Measurements from ENCODE around the gene LMAN2L.
A peak's percentile ranks its signal among the peaks of the same experiment; 100 is the strongest.
"Not testable (repeated sequence)": the region's sequence is repeated elsewhere in the genome, so short reads cannot be mapped to it uniquely, and the experiment has no call there.

The LMAN2L gene

DNA sequence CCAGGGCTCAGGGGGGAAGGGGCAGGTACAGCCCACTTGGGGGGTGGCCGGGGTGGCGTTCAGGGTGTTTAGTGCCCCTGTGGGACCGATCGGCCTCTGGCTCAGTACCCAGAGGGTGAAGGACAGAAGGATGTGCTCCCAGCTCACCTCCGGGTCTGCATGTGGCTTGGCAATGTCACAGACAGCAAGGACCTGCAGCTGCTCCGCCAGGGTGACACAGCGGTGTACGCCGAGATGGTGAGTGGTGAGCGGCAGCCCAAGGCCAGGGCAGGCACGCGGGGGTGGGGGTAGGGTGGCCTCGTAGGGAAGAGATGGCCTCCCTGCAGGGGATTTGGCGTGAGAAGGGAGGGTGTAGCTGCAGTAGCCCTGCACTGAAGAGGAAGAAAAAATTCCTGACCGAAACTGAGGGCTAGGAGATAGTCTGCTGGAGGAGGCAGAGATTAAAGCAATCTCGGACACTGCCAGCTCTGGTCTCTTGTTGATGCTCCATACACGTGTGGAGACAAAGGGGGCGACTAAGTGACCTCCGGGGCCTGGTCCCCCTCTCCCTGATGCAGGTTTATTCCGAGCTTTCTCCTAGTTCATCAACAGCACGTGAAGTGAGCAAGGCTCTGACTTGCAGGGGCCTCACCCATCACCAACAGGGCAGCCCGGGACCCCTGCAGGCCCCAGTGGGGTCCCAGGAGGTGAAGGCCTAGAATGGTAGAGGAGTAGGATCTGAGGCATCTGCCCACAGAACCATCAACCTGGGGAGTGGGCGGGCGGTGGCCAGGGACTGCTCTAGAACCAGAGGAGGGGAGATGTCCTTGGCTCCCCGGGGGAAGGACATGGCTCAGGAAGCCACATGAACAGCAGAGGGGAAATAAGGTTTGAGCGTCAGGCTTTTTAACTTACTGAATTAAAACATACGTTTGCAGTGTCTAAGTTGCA lies 51.9 kb downstream of the LMAN2L start:
- no peak for DNase-seq (ENCODE audit: low spot score)

DNA sequence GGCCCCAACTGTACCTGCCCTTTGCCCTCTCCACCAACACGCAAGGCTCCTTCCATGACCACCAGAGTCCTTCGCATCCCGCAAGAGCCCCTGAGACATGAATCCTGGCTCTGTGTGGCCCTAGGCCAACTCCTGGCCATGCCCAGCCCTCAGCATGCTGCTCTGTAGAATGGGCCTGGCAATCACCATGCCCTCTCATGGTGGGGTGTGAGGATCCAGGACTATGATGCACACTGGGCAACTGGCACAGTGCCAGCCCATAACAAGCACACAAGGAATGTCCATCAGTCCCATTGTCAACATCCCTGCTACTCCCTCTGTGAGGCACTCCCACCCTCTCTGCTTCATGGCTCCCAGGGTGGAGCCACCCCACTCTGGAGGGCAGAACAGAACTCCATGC lies 52.6 kb downstream of the LMAN2L start:
- peak; percentile 30 for DNase-seq (ENCODE audit: low spot score)

DNA sequence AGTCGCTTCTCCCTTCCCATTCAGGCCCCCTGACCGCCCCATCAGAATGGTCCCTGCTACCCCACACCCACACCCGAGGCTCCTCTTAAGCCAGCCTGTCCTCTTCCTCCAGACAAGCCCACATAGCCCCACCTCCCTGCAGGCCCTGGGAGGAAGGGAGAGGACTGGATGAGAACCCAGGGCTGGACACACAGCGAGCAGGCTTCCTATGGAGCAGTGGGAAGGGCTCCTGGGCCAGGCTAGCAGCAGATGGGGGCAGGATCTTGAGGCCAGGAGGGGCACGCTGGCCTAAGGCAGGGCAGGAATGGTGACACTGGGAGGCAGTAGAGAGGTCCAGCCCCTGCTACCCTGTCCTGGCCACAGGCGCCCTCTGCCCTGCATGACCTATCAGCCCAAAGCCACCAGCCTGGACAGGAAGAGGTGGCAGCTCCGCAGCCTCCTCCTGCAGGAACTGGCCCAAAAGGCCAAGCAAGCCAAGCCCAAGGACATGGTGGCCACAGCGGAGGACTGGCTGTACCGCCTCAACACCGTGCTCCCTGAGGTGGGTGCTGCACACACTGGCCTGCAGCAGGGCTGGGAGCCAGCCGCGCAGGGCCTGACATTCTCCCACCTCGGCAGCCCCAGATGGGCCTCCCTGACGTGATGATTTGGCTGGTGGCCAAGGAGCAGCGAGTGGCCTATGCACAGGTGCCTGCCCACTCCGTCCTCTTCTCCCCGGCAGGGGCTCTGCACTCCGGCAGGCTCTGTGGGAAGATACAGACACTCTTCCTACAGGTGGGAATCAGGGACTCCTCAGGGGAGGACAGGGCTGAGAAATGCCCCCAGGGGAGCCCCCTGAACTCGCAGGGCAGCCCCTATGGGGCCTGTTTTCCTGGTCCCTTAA lies 54.0 kb downstream of the LMAN2L start:
- DNase-seq (ENCODE audit: low spot score), result peak; percentile 17

DNA sequence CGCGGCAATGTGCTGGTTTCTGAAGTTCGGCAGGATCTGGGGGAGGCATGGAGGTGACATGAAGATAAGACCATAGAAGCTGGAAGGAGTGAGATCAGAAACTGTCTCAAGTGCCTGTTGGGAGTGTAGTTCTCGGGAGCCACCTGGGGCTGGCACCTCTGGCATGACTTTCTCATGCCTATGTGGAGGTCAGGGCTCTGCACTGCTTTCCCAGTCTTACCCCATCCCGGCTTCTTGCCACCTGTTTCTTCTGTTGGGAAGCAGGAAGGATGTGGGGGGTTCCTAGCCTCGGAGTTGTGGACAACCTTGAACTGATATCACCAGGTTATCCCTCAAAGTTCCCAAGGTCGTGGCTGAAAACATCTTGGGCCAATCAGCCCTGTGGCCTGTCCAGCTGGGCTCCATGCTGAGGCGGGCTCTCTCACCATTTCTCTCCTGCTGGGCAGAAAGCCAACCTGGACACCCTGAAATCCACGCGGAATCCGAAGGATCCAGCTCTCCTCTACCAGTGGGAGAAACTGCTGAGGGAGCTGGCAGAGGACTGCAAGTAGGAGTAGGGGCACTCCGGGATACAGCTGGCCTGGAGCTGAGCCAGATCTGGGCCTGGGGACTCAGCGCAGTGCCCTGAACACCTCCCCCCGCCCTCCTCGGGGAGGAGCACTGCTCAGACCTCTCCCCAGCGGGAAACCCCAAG lies 54.8 kb downstream of the LMAN2L start:
- no peak for DNase-seq (ENCODE audit: low spot score)

DNA sequence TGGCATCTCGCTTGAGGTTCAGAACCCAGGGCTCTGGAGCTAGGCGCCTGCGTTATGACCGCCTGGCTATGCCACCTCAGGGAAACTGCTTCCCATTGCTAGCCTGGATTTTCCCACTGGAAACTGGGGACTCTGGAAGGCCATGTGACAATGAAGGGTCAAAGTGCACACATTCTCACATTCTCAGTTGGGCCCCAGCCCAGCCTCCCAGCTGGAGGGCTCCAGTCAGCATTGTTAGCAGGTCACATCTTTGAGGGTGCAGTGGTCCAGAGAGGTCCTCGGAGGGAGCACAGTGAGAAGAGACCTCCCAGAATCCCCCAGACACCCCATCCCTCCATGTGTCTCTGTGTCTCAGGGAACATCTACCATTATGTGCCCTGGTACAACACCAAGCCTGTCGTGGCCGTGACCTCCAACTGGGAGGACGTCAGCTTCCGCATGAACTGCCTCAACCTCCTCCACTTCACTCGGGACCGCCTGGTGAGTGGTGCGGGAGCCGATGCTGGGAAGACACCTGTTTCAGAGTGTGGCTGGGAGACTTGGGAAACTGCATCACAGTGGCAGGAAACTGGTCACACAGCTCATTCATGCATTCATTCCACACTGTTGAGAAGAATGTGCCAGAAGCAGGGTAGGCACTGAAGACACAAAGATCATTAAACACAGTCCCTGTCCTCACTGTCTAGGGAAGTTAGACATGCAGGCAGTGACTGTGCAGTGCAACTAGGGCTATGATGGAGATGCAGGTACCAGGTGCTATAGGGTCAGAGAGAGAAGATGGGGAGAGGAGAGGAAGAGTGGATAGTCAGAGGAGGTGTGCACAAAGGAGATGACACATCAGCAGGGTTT lies 55.7 kb downstream of the LMAN2L start:
- peak; percentile 39 for DNase-seq (ENCODE audit: low spot score)

DNA sequence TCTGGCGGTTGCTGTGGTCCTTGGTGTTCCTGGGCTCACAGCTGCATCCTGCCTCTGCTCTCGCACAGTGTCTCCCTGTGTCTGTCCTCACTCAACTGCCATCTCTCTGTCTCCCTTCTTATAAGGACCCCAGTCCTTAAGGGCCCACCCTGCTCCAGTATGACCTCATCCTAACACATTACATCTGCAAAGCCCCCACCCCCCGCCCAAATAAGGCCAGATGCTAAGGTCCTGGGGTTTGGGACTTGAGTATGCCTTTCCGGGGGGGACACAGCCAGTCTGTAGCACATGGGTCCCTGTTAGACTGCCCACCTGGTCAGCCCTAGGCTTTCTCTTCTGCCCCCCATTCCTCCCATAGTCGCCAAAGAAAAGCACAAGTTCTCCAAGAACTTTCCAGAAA lies 56.6 kb downstream of the LMAN2L start:
- no peak for DNase-seq (ENCODE audit: low spot score)

DNA sequence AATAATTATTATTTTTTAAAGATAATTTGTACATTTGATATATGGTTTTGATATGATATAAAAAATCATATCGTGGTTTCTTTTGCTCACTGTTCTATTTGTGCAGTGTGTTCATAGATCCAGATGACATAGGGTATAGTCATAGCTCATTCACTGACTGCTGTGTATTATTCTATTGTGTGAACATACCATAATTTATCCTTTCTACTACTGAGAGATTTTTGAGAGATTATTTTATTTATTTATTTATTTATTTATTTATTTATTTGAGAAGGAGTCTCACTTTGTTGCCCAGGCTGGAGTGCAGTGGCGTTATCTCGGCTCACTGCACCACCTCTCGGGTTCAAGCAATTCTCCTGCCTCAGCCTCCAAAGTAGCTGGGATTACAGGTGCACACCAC lies 58.3 kb downstream of the LMAN2L start:
- DNase-seq (ENCODE audit: low spot score), result no peak

DNA sequence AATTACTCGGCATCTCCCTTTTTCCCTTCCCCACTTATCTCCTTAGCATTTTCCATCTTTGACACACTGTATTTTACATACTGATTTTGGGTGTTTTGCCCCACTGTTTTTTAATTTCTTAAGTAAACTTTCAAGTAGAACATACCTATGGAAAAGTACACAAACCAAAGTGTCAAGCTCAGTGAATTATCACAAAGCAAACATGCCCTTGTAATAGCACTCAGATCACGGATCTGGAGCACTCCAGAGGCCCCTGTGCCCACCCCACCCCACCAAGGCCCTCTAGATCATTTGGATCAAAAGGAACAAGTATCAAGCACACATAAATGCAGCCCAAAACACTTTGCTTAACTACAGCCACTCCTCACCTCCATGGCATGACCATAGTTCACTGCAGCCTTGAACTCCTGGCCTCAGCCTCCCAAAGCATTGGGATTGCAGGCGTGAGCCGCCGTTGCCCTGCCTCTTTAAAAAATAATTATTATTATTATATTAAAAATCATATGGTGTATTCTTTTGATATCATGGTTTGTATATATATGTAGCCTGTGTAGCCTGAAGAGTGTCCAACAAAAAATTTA lies 59.2 kb downstream of the LMAN2L start:
- no peak for DNase-seq (ENCODE audit: low spot score)

DNA sequence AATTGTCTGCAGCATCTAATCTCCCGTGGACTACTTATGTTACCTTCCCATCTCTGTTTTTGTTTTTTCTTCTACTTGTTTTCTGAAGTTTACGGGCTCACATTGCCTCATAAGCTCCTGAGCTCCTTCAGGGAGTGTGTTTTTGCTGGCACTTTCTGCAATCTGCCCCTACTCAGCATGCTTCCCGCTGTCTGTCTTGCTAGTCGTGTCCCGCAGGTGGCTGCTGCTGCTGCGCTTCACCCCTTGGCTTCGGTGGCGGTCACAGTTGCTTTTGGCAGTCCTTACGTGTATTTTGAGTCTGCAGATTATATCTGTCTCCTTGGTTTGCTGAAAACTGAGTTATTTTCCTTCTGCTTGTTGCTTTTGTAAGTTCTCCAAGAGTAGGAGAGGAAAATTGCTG lies 60.0 kb downstream of the LMAN2L start:
- no peak for DNase-seq (ENCODE audit: low spot score)

DNA sequence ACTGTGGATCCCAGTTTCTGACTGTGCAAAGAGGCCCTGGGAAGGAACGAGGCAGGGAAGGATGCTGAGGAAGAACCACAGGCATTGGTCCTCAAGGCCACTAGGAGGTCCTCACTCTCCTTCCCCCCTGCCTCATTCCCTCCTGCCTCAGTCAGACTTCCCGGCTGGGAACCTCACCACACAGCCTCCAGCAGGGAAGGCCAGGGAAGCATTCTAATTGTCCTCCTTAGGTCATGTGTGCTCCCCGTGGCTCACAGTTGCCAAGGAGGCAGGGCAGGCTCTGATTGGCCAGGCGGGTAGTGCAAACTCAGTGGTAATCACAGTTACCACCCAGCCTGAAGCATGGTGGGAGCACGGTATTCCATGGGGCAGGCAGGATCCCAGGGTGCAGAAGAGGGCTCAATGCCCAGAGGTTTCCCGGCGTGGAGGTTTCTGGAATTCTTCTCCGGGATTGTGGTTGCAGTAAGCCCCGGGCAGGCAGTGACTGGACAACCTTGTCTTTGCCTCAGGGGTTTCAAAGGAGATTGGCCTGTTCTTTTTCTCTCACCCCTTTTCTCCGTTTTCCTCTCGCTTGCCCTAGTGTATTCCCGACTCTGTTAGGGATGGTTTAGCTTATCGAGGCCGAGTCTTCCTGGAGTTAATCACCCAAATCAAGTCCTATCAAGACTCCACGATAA lies 70.2 kb downstream of the LMAN2L start:
- no peak for DNase-seq (ENCODE audit: low spot score)

DNA sequence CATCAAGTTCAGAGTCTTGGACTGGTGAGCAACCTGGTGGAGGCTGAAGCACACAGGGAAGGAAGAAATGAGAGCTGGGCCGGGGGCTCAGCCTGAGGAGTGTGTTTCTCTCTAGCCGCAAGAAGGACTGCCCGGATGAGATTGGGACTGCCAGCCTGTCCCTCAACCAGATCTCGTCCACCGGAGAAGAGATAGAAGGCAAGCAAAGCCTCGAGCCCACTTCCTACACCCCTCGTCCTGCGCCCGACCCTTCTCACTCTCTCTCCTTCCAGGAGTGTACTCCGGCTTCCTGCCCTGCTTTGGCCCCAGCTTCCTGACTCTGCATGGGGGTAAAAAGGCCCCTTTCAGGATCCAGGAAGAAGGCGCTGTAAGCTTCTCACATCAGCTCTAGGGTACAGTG lies 71.1 kb downstream of the LMAN2L start:
- no peak for DNase-seq (ENCODE audit: low spot score)

DNA sequence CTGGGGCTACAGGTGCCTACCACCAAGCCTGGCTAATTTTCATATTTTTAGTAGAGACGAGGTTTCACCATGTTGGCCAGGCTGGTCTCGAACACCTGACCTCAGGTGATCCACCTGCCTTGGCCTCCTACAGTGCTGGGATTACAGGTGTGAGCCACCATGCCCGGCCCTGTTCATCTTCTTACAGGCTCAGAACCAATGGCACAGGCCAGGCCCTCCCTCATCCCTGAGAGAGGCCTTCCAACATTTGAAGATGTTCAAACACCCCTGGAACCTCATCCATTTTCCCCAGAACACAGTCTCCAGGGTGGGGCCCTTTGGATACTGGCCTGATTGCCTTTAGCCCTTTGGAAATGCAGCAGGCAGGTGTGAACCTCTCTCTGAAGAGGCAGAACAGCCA lies 74.1 kb downstream of the LMAN2L start:
- DNase-seq (ENCODE audit: low spot score), result not testable (repeated sequence)

DNA sequence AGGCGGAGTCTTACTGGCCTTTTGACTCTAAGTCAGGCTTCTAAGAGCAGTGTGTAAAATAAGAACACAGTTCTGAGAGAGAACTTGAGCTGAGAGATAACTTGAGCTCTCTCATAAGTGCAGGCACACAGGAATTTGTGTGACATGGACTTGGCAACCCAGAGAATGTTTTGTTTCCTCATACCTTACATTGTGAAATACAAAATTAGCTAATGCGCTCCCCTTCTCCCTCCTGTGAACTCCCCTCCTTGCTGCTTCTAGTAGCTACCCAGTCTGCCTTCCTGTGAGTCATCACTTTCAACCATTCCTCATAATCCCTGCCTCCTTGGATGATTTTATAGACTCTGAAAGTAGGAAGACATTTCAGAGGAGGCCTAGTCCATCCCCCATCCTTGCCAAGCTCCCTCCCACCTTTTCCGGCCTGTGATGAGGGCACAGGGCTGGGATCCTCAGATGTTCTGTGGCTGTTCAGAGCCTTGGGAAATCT lies 74.7 kb downstream of the LMAN2L start:
- DNase-seq (ENCODE audit: low spot score), result peak; percentile 98

DNA sequence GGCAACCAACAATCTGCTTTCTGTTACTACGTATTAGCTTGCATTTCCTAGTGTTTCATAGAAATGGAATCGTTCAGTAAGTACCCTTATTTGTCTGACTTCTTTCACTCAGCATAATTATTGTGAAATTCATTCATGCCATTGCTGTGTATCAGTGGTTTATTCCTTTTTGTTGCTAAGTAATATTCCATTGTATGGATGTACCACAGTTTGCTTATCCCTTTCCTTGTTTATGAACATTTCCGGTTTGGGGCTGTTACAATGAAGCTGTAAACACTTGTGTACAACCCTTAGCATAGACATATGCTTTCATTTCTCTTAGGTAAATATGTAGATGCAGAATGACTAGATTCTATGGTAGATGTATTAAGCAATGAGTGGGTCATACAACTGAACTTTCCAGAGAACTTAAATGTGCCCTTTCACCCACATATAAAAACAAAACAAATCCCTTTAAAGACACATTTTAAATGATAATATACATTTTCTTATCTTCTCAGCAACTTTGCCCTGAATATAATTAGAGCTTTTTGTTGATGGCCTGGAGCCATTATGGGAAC lies 75.4 kb downstream of the LMAN2L start:
- DNase-seq (ENCODE audit: low spot score), result no peak

DNA sequence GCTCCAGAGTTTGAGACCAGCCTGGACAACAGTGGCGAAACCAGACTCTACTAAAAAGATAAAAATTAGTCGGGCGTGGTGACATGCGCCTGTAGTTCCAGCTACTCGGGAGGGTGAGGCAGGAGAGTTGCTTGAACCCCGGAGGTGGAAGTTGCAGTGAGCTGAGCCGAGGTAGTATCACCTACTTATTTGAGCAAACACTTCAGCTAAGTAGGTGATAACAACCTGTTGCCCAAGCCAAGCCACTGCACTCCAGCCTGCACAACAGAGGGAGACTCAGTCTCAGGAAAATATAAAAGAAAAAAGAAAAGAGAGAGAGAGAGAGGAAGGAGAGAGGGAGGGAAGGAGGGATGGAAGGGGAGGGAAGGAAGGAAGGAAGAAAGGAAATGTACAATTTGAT lies 76.0 kb downstream of the LMAN2L start:
- DNase-seq (ENCODE audit: low spot score), result no peak

DNA sequence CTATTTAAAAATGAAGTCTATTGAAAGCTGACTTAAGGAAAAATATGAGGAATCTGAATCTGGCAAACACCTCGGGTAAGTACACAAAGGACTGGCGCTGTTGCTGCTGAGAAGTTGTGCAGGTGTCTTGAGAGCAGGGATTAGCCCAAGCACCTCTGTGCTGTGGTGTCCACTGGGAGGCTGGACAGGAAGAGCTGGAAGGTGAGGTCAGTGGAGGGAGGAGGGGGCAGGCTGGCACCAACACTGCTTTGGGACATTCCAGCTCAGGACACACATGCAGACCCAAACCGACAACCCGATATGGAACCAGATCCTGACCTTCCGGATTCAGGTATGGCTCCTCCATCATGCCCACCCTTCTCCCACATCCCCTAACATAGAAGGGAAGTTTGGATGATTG lies 76.7 kb downstream of the LMAN2L start:
- DNase-seq (ENCODE audit: low spot score), result no peak

DNA sequence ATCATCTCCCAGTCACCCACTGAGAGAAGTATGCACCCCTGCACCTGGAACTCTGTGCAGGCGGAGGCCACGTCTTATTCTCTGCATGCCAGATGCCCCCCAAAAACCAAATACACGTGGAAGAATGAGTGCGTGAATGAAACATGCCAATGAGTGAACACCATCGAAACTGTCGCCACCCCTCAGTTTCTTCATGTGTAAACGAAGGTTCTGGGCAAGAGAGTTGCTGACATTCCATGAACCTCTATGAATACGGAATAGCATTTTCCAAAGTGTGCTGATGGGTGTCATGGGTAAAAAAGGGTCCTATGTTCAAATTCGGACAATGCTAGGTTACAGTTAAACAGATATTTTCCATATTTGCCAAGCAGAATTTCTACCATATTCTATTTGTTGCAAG lies 77.5 kb downstream of the LMAN2L start:
- no peak for DNase-seq (ENCODE audit: low spot score)

DNA sequence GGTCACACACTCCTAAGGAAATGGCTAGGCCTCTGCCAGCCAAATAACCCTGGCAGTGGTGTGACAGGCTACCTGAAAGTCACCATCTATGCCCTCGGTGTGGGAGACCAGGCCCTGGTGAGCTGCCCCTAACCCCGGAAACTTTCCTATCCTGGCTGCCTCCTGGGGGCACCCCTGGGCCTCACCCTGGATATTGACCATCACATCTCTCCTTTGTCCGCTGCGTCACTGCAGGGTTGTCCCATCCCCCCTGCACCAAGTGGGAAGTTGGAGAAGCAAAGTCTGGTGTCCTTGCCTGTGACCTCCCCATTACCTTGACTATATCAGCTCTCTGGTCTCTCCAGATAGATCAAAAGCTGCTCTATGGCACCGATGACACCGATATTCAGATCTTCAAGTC lies 78.5 kb downstream of the LMAN2L start:
- DNase-seq (ENCODE audit: low spot score), result no peak

DNA sequence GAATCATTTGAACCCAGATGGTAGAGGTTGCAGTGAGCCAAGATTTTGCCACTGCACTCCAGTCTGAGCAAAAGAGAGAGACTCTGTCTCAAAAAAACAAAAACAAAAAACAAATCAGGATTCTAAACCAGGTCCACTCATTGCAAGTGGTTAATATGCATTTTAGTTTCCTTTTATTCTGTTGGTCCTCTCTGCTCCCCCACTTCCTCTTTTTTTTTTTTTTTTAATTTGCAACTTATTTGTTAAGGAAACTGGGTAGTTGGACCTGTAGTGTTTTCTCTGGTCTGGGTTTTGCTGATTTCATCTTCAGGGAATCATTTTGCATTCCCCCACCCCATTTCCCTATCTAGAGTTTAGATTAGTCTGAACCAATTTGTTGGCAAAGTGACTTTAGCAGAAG lies 83.3 kb downstream of the LMAN2L start:
- no peak for DNase-seq (ENCODE audit: low spot score)

Data from kidney tubule cell (primary cell).